Ovary (tissue), 3 donors: ENCODE data around the gene MORC3.

Experiments
- EP300 ChIP-seq: sonication (generic); formaldehyde crosslinking; IDR thresholded peaks from one replicate; pipeline ENCODE4 v1.6.1; 2017; ENCODE audit warnings: antibody characterized with exemption
- POLR2A ChIP-seq: fragments of 450-650 bp; IDR thresholded peaks from one replicate; pipeline ENCODE4 v1.6.1; 2017; ENCODE audit warnings: antibody characterized with exemption, mild to moderate bottlenecking, moderate library complexity
- TF ChIP-seq, protein P1 (sequence below), 3 donors: fragments of 450-650 bp in 2 of 3; fragments of 200-600 bp in 1 of 3; IDR thresholded peaks; one replicate each; pipeline versions ENCODE4 v1.5.1 to v1.8.0; 2016 to 2022; ENCODE audit warnings: antibody characterized with exemption in 3 of 3, mild to moderate bottlenecking in 1 of 3
- donor health status: DM: no; HTN: no; CAD: no.

DNA sequence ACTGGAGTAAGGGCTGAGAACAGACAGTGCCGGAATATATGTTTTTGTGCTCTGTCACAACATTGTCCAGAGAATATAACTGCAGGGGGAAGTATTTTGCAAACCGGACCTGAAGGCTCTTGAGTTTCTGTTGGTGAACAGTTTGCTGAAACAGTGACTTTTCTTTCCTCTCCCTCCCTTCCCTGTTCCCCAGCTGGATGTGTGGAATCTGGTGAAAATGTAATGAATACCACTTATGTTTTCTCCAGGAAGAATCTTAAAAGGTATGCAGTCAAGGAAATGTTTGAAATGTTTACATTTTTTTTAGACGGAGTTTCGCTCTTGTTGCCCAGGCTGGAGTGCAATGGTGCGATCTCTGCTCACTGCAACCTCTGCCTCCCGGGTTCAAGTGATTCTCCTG is 88.6 kb downstream of the MORC3 start:
- TF ChIP-seq, protein P1, sequence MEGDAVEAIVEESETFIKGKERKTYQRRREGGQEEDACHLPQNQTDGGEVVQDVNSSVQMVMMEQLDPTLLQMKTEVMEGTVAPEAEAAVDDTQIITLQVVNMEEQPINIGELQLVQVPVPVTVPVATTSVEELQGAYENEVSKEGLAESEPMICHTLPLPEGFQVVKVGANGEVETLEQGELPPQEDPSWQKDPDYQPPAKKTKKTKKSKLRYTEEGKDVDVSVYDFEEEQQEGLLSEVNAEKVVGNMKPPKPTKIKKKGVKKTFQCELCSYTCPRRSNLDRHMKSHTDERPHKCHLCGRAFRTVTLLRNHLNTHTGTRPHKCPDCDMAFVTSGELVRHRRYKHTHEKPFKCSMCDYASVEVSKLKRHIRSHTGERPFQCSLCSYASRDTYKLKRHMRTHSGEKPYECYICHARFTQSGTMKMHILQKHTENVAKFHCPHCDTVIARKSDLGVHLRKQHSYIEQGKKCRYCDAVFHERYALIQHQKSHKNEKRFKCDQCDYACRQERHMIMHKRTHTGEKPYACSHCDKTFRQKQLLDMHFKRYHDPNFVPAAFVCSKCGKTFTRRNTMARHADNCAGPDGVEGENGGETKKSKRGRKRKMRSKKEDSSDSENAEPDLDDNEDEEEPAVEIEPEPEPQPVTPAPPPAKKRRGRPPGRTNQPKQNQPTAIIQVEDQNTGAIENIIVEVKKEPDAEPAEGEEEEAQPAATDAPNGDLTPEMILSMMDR (IDR thresholded peaks at IDR 0.05): no peak
- no peak for TF ChIP-seq POLR2A
- no peak for TF ChIP-seq EP300
